DMS53 (cell line): ENCODE data around the gene HOXB9.
A peak's percentile ranks its signal among the peaks of the same experiment; 100 is the strongest.

Experiments
- DNase-seq: peaks from one replicate; lab custom pipeline; 2025; lab: John Stamatoyannopoulos, UW

Gene HOXB9

GRCh38 chr17:48639136-48639535 is 13.0 kb upstream of the HOXB9 start:
- DNase-seq: no peak

- no peak for DNase-seq
These were observed 11.4 kb upstream of the HOXB9 start for GRCh38 chr17:48637323-48638260.

- peak; percentile 81 for DNase-seq
These were observed 10.2 kb upstream of the HOXB9 start for GRCh38 chr17:48636177-48637018.

GRCh38 chr17:48634493-48635208 is 8.5 kb upstream of the HOXB9 start:
- DNase-seq: no peak

GRCh38 chr17:48633266-48633677 is 7.1 kb upstream of the HOXB9 start:
- no peak for DNase-seq

GRCh38 chr17:48632579-48633265 is 6.6 kb upstream of the HOXB9 start:
- no peak for DNase-seq

GRCh38 chr17:48631693-48632578 is 5.8 kb upstream of the HOXB9 start:
- no peak for DNase-seq

GRCh38 chr17:48630925-48631692 is 5.0 kb upstream of the HOXB9 start:
- no peak for DNase-seq

- no peak for DNase-seq
These were observed 4.1 kb upstream of the HOXB9 start for GRCh38 chr17:48630009-48630924.

- DNase-seq: no peak
These were observed 3.2 kb upstream of the HOXB9 start for GRCh38 chr17:48629411-48629759.

GRCh38 chr17:48628649-48629410 is 2.7 kb upstream of the HOXB9 start:
- DNase-seq: no peak

GRCh38 chr17:48627623-48628521 is 1.7 kb upstream of the HOXB9 start:
- DNase-seq: no peak

- DNase-seq: no peak
These were observed 1.0 kb upstream of the HOXB9 start for GRCh38 chr17:48627118-48627597.

GRCh38 chr17:48625495-48626244 is 488 bp downstream of the HOXB9 start:
- peak; percentile 57 for DNase-seq

GRCh38 chr17:48624544-48625494 is 1.3 kb downstream of the HOXB9 start:
- peak; percentile 46 for DNase-seq
